ENCODE results near the gene TPM3.
"Not testable (repeated sequence)": the region's sequence is repeated elsewhere in the genome, so short reads cannot be mapped to it uniquely, and the experiment has no call there.

Gene TPM3

GRCh38 chr1:154191990-154192461 is at the start of gene TPM3:
TSS of gene TPM3 (minus strand) at chr1:154192100. CDS start at chr1:154192018, 82 bp downstream.
- no peak for DNase-seq

- DNase-seq, result no peak
Observed at GRCh38 chr1:154240294-154240833, 48.5 kb upstream of the TPM3 start.

GRCh38 chr1:154239491-154239890 is 47.6 kb upstream of the TPM3 start:
- no peak for DNase-seq

- no peak for DNase-seq
Observed at GRCh38 chr1:154237880-154238506, 46.1 kb upstream of the TPM3 start.

GRCh38 chr1:154237435-154237834 is 45.5 kb upstream of the TPM3 start:
- DNase-seq, result no peak

GRCh38 chr1:154236855-154237254 is 45.0 kb upstream of the TPM3 start:
- no peak for DNase-seq

- DNase-seq, result not testable (repeated sequence)
Observed at GRCh38 chr1:154233127-154233526, 41.2 kb upstream of the TPM3 start.

GRCh38 chr1:154231112-154231511 is 39.2 kb upstream of the TPM3 start:
- not testable (repeated sequence) for DNase-seq

- DNase-seq, result no peak
Observed at GRCh38 chr1:154225370-154225769, 33.5 kb upstream of the TPM3 start.

- DNase-seq, result no peak
Observed at GRCh38 chr1:154223621-154224020, 31.7 kb upstream of the TPM3 start.

- no peak for DNase-seq
Observed at GRCh38 chr1:154222918-154223317, 31.0 kb upstream of the TPM3 start.

- no peak for DNase-seq
Observed at GRCh38 chr1:154222518-154222917, 30.6 kb upstream of the TPM3 start.

GRCh38 chr1:154221278-154222001 is 29.5 kb upstream of the TPM3 start:
- peak; percentile 77 for DNase-seq

- DNase-seq, result no peak
Observed at GRCh38 chr1:154220970-154221277, 29.0 kb upstream of the TPM3 start.

GRCh38 chr1:154220071-154220969 is 28.4 kb upstream of the TPM3 start, which contains the start of gene UBAP2L:
TSS of gene UBAP2L (plus strand) at chr1:154220955. CDS start at chr1:154225124, 4,169 bp downstream.
- peak; percentile 99 for DNase-seq

GRCh38 chr1:154219541-154219940 is 27.6 kb upstream of the TPM3 start:
- DNase-seq, result no peak

- no peak for DNase-seq
Observed at GRCh38 chr1:154218545-154218944, 26.6 kb upstream of the TPM3 start.

GRCh38 chr1:154213274-154213673 is 21.4 kb upstream of the TPM3 start:
- no peak for DNase-seq

- no peak for DNase-seq
Observed at GRCh38 chr1:154212083-154212482, 20.2 kb upstream of the TPM3 start.

GRCh38 chr1:154208677-154209388 is 16.9 kb upstream of the TPM3 start:
- no peak for DNase-seq

- DNase-seq, result no peak
Observed at GRCh38 chr1:154207262-154207661, 15.4 kb upstream of the TPM3 start.

GRCh38 chr1:154206196-154206595 is 14.3 kb upstream of the TPM3 start, which contains the start of gene CFAP141:
TSS of gene CFAP141 (minus strand) at chr1:154206333. CDS start at chr1:154206307, 26 bp downstream.
- DNase-seq, result peak; percentile 24
